PC-3 (cell line): Measurements from ENCODE around the gene FOXP1.

Experiments used
- EZH2 ChIP-seq: fragments of 300-600 bp; sonication (generic); IDR thresholded peaks from one replicate; pipeline ENCODE4 v1.6.1; 2017; ENCODE audit warnings: antibody characterized with exemption, mild to moderate bottlenecking, low read length; ENCODE audit not compliant: unreplicated experiment
- EZH2phosphoT487 ChIP-seq: fragments of 300-600 bp; sonication (generic); IDR thresholded peaks from 2 replicates; pipeline ENCODE4 v1.6.1; 2018; ENCODE audit warnings: mild to moderate bottlenecking, antibody characterized with exemption, low read length, borderline replicate concordance
- TF ChIP-seq, protein P1 (sequence below): fragments of 300-600 bp; sonication (generic); conservative IDR thresholded peaks from 2 replicates; pipeline ENCODE4 v1.5.1; 2017; ENCODE audit warnings: antibody characterized with exemption, low read depth, mild to moderate bottlenecking, low read length

DNA sequence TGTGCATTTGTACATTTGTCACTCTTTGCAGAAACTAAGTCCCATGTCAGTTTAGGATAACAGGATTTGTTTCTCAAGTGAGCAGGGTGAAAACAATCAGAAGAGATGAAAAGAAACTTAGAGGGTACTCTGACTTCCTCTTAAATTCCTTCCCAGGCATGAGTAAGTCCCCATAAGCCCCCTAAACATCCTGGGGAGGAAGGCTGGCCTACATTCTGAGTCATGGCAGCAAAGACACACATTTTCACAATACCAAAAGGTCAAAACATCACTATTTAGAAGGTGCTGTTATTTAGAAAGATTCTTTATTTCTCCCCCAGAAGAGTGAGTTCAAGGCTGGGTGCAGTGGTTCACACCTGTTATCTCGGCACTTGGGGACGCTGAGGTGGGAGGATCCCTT is 7.6 kb upstream of the FOXP1 start:
- TF ChIP-seq, protein P1, sequence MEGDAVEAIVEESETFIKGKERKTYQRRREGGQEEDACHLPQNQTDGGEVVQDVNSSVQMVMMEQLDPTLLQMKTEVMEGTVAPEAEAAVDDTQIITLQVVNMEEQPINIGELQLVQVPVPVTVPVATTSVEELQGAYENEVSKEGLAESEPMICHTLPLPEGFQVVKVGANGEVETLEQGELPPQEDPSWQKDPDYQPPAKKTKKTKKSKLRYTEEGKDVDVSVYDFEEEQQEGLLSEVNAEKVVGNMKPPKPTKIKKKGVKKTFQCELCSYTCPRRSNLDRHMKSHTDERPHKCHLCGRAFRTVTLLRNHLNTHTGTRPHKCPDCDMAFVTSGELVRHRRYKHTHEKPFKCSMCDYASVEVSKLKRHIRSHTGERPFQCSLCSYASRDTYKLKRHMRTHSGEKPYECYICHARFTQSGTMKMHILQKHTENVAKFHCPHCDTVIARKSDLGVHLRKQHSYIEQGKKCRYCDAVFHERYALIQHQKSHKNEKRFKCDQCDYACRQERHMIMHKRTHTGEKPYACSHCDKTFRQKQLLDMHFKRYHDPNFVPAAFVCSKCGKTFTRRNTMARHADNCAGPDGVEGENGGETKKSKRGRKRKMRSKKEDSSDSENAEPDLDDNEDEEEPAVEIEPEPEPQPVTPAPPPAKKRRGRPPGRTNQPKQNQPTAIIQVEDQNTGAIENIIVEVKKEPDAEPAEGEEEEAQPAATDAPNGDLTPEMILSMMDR: no peak
- TF ChIP-seq EZH2phosphoT487: no peak
- no peak for TF ChIP-seq EZH2
